ENCODE results near the gene APEH. TPM values are rescaled to one million over a fixed set of nuclear protein-coding genes. Genes with fewer than 3 reads are reported as not detected.

Gene APEH
- total RNA-seq, 3 donors from 2014 or later (not counting 1 experiment from before 2014, with no cell fraction given) = 62.8 to 95.7 (median 77.5) TPM

DNA sequence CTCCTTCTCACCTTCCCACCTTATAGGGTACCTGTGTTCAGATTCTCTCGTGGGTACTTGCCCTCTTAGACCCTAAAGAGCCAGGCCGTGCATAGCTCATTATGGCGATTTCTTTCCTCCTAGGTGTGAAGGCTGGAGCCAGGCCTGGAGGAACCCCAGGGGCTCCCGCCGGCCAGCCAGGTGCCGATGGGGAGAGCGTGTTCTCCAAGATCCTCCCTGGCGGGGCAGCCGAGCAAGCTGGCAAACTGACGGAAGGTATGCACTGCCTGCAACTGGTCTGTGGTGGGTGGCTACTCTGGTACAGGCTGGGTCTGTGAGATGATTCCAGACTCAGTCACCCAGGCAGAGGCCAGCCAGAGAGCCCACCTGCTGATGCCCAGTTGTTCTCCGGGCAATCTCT lies 9.9 kb upstream of the APEH start:
- H3K4me1 ChIP-seq (ENCODE audit: control insufficient read depth, insufficient read depth, low read length) = no peaks in the 10 kb centered on the region
- Mint-ChIP-seq H3K9me3 (no peaks in the 10 kb centered on the region), H3K4me3 (no peak overlapping the region), H3K4me1 (no peaks in the 10 kb centered on the region), H3K36me3 (no peaks in the 10 kb centered on the region), H3K27ac (no peak overlapping the region), H3K27me3 (ENCODE audit: low read depth in 2 of 2) (peaks cover 0 to 9% of the 10 kb centered on the region in 2 donors)
- H3K4me3 ChIP-seq (ENCODE audit: low read length) = no peak overlapping the region
- no peak for DNase-seq
- H3K9me3 ChIP-seq (ENCODE audit: control insufficient read depth, insufficient read depth, low read length) = no peaks in the 10 kb centered on the region
- H3K36me3 ChIP-seq (ENCODE audit: control insufficient read depth, insufficient read depth, low read length) = no peaks in the 10 kb centered on the region
- H3K27ac ChIP-seq (ENCODE audit: low read length) = no peak overlapping the region
- TF ChIP-seq, protein P1, sequence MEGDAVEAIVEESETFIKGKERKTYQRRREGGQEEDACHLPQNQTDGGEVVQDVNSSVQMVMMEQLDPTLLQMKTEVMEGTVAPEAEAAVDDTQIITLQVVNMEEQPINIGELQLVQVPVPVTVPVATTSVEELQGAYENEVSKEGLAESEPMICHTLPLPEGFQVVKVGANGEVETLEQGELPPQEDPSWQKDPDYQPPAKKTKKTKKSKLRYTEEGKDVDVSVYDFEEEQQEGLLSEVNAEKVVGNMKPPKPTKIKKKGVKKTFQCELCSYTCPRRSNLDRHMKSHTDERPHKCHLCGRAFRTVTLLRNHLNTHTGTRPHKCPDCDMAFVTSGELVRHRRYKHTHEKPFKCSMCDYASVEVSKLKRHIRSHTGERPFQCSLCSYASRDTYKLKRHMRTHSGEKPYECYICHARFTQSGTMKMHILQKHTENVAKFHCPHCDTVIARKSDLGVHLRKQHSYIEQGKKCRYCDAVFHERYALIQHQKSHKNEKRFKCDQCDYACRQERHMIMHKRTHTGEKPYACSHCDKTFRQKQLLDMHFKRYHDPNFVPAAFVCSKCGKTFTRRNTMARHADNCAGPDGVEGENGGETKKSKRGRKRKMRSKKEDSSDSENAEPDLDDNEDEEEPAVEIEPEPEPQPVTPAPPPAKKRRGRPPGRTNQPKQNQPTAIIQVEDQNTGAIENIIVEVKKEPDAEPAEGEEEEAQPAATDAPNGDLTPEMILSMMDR (IDR thresholded peaks at IDR 0.05) = no peak
- no peak for ATAC-seq
- H3K27me3 ChIP-seq (ENCODE audit: control insufficient read depth, insufficient read depth, low read length) = no peaks in the 10 kb centered on the region
- 92% methylated on average over 11 of the region's 11 CpGs for WGBS (ENCODE audit: insufficient coverage)
- intact Hi-C loops (cut with micrococcal nuclease) = no loop called here

- DNase-seq = no peak
- no peak overlapping the region for H3K27ac Mint-ChIP-seq
- 84% methylated on average over 6 of the region's 6 CpGs for WGBS (ENCODE audit: insufficient coverage)
- no peaks in the 10 kb centered on the region for H3K4me1 Mint-ChIP-seq
- Histone ChIP-seq H3K4me3 (ENCODE audit: low read length) (no peak overlapping the region), H3K36me3 (ENCODE audit: control insufficient read depth, insufficient read depth, low read length) (no peaks in the 10 kb centered on the region), H3K9me3 (ENCODE audit: control insufficient read depth, insufficient read depth, low read length) (no peaks in the 10 kb centered on the region), H3K4me1 (ENCODE audit: control insufficient read depth, insufficient read depth, low read length) (no peaks in the 10 kb centered on the region), H3K27ac (ENCODE audit: low read length) (no peak overlapping the region), H3K27me3 (ENCODE audit: control insufficient read depth, insufficient read depth, low read length) (no peaks in the 10 kb centered on the region)
- TF ChIP-seq, protein P1 (IDR thresholded peaks at IDR 0.05) = no peak
- peaks cover 0 to 9% of the 10 kb centered on the region in 2 donors for H3K27me3 Mint-ChIP-seq (ENCODE audit: low read depth in 2 of 2)
- ATAC-seq = no peak
- H3K4me3 Mint-ChIP-seq = no peak overlapping the region
- intact Hi-C loops (cut with micrococcal nuclease) = no loop called here
- H3K9me3 Mint-ChIP-seq = no peaks in the 10 kb centered on the region
- no peaks in the 10 kb centered on the region for H3K36me3 Mint-ChIP-seq
Observed at GRCh38 chr3:49665822-49666519, 8.2 kb upstream of the APEH start.

- intact Hi-C loops (cut with micrococcal nuclease) = no loop called here
- 98% methylated on average over 8 of the region's 8 CpGs for WGBS (ENCODE audit: insufficient coverage)
- no peaks in the 10 kb centered on the region for H3K36me3 Mint-ChIP-seq
- Histone ChIP-seq H3K27ac (ENCODE audit: low read length) (no peak overlapping the region), H3K4me3 (ENCODE audit: low read length) (no peak overlapping the region), H3K27me3 (ENCODE audit: control insufficient read depth, insufficient read depth, low read length) (no peaks in the 10 kb centered on the region), H3K4me1 (ENCODE audit: control insufficient read depth, insufficient read depth, low read length) (no peaks in the 10 kb centered on the region), H3K36me3 (ENCODE audit: control insufficient read depth, insufficient read depth, low read length) (no peaks in the 10 kb centered on the region), H3K9me3 (ENCODE audit: control insufficient read depth, insufficient read depth, low read length) (no peaks in the 10 kb centered on the region)
- no peaks in the 10 kb centered on the region for H3K4me1 Mint-ChIP-seq
- no peak overlapping the region for H3K27ac Mint-ChIP-seq
- H3K27me3 Mint-ChIP-seq (ENCODE audit: low read depth in 2 of 2) = peaks cover 0 to 9% of the 10 kb centered on the region in 2 donors
- ATAC-seq (no peak), DNase-seq (no peak)
- H3K9me3 Mint-ChIP-seq = no peaks in the 10 kb centered on the region
- TF ChIP-seq, protein P1 (IDR thresholded peaks at IDR 0.05) = no peak
- no peak overlapping the region for H3K4me3 Mint-ChIP-seq
Observed at GRCh38 chr3:49666592-49666991, 7.6 kb upstream of the APEH start.

All from natural killer cell (primary cell).